Activated CD4-positive, alpha-beta T cell treated with anti-CD3 and anti-CD28 coated beads, Interleukin-2, amount 10 ng/mL, durations not matched to agents 7 days and 5 days (primary cell): ENCODE results near the gene RPA3. TPM values are rescaled to one million over a fixed set of nuclear protein-coding genes. Genes with fewer than 3 reads are reported as not detected.

ENCODE experiments used
- CTCF ChIA-PET: fragments of 350-600 bp; sonication (Branson Sonifier 250); formaldehyde crosslinking; loops from one replicate; lab custom pipeline; 2021; ENCODE audit warnings: antibody characterized with exemption; lab: Charles Lee
- POLR2A ChIA-PET: fragments of 350-600 bp; sonication (Branson Sonifier 250); formaldehyde crosslinking; loops from one replicate; lab custom pipeline; 2021; ENCODE audit warnings: antibody characterized with exemption; lab: Charles Lee
- DNase-seq: peaks from one replicate; pipeline ENCODE4 v3.0.0-alpha.2; 2020
- H3K27ac Mint-ChIP-seq: one replicate; pipeline ENCODE4 v1.8.0; 2021; ENCODE audit warnings: mild to moderate bottlenecking, moderate library complexity, mixed read lengths
- H3K27me3 Mint-ChIP-seq: one replicate; pipeline ENCODE4 v1.8.0; 2021; ENCODE audit warnings: mixed read lengths
- H3K36me3 Mint-ChIP-seq: one replicate; pipeline ENCODE4 v1.8.0; 2021; ENCODE audit warnings: low read depth, mixed read lengths
- H3K4me1 Mint-ChIP-seq: one replicate; pipeline ENCODE4 v1.8.0; 2021; ENCODE audit warnings: mixed read lengths
- H3K4me3 Mint-ChIP-seq: one replicate; pipeline ENCODE4 v1.8.0; 2021; ENCODE audit warnings: mild to moderate bottlenecking, moderate library complexity, mixed read lengths
- H3K9me3 Mint-ChIP-seq: one replicate; pipeline ENCODE4 v1.8.0; 2021; ENCODE audit warnings: mixed read lengths
- total RNA-seq, 2 experiments: library from RNA; stranded (reverse); gene quantifications; one replicate each; pipeline ENCODE4 v1.2.3, GENCODE V29; 2021

RPA3 gene
- total RNA-seq, 2 experiments from 2014 or later, result 93.2 to 93.4 TPM

- peaks cover 31% of the 10 kb centered on the region for H3K36me3 Mint-ChIP-seq
- POLR2A ChIA-PET, result interaction anchor here (0.6 kb wide), 1 partner anchor 59 kb away, joined by 3 read pairs; no protein-coding TSS in a partner anchor
- H3K4me3 Mint-ChIP-seq, result no peak overlapping the region
- H3K27me3 Mint-ChIP-seq, result no peaks in the 10 kb centered on the region
- no peak overlapping the region for H3K27ac Mint-ChIP-seq
- DNase-seq, result no peak
- H3K9me3 Mint-ChIP-seq, result peaks cover 10% of the 10 kb centered on the region
- H3K4me1 Mint-ChIP-seq, result no peaks in the 10 kb centered on the region
- CTCF ChIA-PET, result interaction anchor here (1.1 to 1.5 kb wide), 2 partner anchors 28 to 44 kb away, joined by 3 read pairs; partner anchors contain the start of gene UMAD1
Measured at GRCh38 chr7:7596176-7596575, 122.2 kb downstream of the RPA3 start.

GRCh38 chr7:7595451-7595850 is 123.0 kb downstream of the RPA3 start:
- H3K9me3 Mint-ChIP-seq, result peaks cover 6% of the 10 kb centered on the region
- DNase-seq, result no peak
- peaks cover 29% of the 10 kb centered on the region for H3K36me3 Mint-ChIP-seq
- H3K27me3 Mint-ChIP-seq, result no peaks in the 10 kb centered on the region
- ChIA-PET POLR2A (interaction anchor here (0.6 kb wide), 1 partner anchor 60 kb away, joined by 3 read pairs; no protein-coding TSS in a partner anchor), CTCF (interaction anchor here (1.5 kb wide), 1 partner anchor 28 kb away, joined by 3 read pairs; no protein-coding TSS in a partner anchor)
- no peak overlapping the region for H3K27ac Mint-ChIP-seq
- no peak overlapping the region for H3K4me3 Mint-ChIP-seq
- no peaks in the 10 kb centered on the region for H3K4me1 Mint-ChIP-seq

Other genes starting within 250 kb of the RPA3 start
- not detected for gene COL28A1, start 182.7 kb downstream of the RPA3 start, total RNA-seq
- gene MIOS, start 151.7 kb downstream of the RPA3 start, total RNA-seq, result 10 to 100 TPM; 24.8 to 25.4 TPM
- 10 to 100 TPM; 16.3 to 16.4 TPM for gene UMAD1, start 77.9 kb downstream of the RPA3 start, total RNA-seq